IPS-NIHi11 (cell line): ENCODE results near the gene SHISA2.

Source experiments
- DNase-seq: peaks from one replicate; pipeline ENCODE4 v3.0.0; 2012; ENCODE audit warnings: mixed read lengths, low spot score

The SHISA2 gene

DNA sequence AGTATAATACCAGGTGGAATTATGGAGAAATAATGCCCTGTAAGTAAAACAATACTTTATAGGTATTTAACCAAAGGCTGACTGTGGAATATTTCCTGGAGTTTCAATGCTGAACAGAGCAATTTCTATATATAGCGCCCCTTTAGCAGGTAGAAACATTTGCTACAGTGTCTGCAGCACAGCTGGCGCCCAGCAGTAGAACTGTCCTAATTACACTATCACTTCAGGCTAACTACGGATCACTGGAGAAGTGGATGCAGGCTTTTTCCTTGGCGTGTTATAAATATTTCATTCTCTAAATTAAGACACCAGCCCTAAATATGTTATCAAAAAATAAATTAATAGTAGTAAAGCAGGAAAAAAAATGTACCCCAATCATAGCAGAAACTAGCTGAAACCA lies 3.1 kb downstream of the SHISA2 start:
- no peak for DNase-seq

DNA sequence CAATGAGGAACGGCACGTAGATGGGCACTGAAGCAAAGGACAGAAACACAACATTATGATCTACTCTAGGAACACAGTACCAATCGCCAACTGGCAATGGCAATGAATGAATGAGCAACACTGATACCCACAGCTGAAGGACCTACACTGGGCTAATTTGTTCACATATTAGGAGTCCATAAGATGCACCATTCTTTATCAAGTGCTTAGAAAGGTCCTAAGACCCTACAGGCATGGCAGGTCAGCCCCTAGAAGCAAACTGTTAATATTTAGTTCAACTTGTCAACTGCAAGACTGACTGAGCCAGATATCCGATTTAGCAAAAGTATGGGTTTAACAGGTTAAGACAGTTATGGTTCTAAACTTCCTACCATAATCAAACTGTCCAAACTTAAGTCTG lies 4.8 kb downstream of the SHISA2 start:
- no peak for DNase-seq

DNA sequence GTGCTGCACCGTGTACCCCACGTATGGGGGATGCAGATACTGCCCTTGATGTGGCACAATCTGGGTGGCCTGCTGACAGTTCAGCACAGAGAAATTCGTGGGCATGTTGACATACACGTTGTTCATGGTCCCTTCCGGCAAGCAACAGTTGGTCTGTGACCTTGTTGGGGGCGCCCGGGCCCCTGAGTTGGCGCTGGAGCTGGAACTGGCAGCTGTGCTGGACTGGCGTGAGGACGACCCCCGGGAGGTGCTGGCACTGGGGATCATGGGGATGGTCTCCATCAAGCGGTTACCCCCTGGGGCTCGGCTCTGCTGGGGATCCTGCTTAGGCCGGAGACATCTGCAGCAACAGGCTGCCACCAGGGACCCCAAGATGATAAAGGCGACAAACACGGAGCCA lies 5.2 kb downstream of the SHISA2 start:
- DNase-seq, result no peak

DNA sequence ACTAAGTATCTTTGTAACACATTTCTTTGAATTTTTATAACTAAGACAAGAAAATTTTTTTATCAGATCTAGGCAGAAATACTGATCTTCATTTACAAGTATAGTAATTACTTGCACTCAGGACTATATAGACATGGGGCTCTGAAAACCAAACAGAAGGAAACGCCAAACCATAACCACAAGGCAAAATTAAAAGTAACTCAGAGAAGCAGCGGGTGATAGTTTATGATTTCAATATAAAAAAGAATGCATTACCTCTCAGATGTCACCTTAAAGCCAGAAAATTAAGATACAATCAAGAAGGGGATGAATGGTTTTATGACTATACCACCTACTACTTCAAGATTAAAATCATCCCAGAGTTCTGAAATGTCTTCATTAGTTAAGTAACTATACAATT lies 6.7 kb downstream of the SHISA2 start:
- DNase-seq, result no peak

DNA sequence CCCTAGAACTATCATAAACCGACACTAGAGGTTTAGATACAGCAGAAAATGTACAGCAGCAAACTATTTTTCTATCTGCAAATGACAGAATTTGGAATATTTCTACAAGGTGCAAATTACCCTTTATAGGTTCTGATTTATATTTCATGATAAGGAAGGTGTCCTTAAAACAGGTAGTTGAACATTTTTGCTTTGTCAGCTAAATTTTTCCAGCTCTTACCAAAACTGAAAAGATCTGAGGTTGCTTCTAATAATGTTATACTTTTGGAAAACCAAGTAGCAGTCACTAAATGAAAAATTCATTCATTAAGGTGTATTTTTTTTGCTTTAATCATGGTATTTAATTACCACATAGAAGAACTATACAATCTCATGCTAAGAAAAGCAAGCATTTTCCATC lies 9.0 kb downstream of the SHISA2 start:
- no peak for DNase-seq

DNA sequence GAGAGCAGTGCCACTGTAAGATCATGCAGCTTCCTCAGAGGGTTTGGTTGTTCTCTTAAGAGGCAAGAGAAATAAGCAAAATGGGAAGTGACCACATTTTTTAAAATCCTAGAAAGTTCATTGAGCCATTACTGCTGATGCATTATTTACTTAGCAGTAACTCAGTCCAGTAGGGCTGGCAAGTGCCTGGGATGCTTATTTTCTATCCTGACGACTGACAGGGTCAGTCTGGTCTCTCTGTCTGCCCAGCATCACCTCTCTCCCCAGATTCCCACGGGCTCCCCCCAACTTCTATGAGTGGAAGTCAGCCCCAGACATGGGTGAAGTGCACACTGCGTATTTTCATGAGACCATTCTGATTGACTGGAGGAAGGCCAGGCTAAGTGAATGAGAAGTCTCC lies 10.4 kb downstream of the SHISA2 start:
- DNase-seq, result no peak

DNA sequence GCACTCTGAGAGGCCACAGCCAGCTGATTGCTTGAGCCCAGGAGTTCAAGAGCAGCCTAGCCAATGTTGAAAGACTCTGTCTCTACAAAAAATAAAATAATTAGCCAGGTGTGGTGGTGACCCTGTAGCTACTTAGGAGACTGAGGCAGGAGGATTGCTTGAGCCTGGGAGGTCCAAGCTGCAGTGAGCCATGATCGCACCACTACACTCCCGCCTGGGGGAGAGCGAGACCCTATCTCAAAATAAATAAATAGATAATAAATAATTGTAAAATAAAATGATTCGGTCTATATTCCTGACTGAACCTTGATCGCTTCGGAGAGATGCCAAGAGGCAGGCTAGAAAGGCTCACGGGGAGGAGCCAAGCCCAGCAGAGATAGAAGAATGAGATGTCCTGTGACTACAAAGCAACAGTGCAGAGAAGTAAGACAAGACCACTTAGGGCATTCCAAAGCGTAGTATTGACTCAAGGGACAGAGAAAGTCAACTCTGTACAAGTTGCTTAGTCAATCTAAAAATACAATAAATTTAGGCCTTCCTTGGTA lies 12.8 kb downstream of the SHISA2 start:
- DNase-seq, result no peak

DNA sequence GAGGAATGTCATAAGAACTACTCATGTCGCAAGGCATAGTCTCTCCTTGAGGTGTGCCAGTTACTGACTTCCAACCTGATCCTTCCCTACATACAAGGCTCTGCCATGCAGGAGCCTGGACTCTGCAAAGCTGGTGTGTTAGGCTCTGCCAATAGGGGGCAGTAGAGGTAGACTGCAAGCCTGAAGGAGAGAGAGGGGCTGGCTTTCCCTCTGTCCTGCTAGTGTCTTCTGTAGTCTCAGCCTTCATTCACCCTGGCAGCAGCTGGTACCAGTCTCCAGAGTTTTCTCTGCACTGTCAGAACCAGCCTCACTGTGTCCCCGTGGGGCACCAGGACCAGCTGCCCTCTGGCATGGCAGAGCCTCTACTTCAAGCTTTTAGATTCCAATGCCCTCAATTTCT lies 14.5 kb downstream of the SHISA2 start:
- DNase-seq, result peak; percentile 80

DNA sequence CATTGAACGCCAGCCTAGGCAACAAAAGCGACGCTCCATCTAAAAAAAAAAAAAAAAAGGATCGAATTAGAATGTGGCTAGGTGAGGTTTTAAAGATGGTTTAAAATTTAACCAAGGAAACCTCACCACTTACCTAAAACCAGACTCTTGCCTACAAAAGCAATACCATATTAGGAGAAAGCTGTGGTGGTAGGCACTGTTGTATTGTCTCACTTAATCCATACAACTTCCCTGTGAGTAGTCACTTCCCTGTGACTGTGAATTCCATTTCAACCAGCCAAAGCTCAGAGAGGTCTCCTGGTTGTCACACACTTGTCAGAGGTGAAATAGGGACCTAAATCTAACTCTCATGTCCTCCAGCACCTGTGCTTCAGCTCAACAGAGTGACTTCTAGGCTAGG lies 15.4 kb downstream of the SHISA2 start:
- DNase-seq, result no peak

DNA sequence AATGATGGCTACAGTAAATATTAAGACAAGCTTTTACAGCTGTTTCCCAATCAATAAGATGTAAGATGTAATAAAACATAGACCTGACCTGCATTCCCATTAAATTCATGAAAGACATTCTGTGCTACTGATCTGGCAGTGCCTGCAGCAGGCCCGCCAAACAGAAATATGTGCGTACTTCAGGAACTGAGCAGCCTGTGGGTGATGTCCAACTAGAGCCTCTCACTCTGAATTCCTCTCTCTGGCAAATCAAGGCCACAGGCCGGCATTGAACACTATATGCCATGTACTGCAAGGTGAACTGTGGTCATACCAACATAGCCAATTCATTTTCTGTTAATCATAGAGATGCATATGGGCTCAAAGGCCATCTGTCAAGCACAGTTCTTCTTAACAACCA lies 17.8 kb downstream of the SHISA2 start:
- DNase-seq, result no peak

DNA sequence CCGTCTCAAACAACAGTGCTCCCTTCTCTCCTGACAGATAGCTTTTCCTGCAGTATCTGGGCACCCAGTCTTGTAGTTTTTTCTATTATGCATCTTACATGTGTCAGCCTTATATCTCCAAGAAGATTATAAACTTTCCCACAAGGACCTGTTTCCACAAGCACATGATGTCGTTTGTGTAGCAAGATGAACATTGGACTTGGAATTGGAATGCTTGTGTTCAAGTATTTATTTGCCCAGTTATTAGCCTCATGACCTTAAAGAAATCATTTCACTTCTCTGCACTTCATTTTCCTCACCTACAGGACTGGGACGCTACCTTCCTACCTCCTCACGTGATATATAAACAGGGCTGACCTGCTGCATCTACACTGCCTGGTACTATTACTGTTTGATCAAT lies 21.5 kb downstream of the SHISA2 start:
- DNase-seq, result no peak

DNA sequence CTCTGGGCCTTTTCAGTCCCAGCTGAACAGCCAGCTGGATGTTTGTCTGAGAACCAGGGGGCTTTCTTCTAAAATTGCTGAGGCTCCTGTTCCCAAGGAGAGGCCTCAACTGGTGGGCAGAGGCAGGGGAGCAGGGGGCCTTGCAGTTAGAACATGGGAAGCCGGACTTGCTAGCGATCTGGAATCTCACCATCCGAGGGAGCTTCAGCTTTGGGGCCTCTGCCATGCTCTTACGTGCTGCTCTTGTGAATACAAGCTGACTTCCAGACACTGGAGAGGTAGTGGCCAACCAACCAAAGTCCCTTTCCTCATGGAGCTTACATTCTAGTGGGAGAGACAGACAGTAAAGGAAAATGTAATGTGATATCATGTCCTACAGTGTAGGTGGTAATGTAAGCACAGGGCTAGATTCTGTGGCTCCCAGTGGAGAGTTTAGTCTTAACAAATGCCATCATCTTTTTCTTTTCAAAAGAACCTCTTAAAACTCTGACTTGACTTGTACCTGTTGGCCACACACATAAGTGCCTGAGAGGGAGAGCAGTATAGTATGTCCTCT lies 22.2 kb downstream of the SHISA2 start:
- no peak for DNase-seq

DNA sequence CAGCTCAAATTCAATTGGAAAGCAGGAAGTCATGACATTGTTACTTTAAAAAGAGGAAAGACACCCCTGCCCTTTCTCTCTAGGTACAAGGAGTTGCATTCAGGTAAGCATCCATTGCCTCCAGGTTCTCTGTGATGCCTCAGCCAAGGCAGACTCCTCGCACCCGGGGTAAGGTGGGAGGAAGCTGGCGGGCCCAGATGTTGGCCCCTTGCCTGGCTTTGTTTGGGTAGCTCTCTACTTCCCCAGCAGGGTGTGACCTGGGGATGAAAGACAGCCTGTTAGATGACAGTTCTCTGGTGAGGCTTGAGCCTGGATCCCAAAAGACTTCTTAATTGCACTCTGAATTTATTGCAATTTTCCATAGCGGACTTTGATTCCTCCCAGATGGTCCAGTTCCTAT lies 25.6 kb downstream of the SHISA2 start:
- DNase-seq, result peak; percentile 31

DNA sequence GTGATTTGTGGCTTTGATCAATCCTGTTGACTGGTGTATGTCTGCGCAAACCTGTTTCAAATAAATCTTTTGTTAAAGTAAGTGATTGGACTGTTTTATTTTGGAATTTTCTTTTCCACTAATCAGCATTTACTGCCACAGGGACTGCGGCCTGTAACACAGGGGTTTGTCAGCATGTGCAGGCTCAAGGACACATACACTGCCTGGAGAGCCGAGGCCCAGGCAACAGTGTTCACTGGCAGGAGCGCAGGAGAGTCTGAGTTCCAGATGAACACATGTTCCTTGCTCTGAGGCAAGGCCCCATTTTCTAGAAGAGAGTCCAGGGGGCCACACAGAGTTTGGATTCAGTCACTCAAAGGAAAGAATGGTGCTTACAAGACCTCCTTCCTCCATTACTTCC lies 26.0 kb downstream of the SHISA2 start:
- no peak for DNase-seq

DNA sequence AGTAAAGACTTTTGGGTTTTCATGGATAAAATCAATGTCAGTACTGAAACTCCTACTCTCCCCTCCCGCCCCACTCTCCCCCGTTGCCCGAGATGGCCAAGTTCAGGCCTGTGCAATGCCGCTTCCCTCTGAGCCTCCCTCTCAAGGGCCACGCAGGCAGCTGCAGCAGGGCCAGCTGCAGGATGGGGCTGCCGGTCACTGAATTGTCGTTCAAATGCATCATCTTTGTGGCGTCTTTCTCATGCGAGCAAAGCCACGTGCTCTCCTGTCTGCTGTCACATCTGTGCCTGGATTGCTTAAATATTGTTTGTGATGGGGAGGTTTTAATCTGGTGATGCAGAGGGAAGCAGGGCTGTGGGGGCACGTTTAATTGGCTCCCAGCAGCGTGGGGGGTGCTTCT lies 26.6 kb downstream of the SHISA2 start:
- DNase-seq, result peak; percentile 45

DNA sequence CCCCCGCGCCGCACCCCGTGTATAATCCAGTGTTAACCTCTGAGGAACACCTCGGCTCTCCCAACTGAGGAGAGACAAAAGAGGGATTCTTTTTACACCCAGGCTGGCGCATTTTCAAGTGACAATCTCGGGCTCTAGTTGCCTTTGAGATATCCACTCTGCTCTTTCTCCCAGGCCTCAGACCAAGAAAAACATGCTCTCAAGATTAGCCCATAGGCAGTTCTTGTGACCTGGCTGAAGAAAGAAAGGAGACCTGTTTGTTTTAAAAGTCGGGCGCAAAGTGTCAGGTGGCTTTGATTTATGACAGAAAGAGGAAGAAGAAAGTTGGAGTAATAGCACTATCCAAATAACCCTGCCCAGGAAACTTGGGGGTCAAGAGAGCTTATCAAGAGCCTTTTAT lies 27.3 kb downstream of the SHISA2 start:
- no peak for DNase-seq

DNA sequence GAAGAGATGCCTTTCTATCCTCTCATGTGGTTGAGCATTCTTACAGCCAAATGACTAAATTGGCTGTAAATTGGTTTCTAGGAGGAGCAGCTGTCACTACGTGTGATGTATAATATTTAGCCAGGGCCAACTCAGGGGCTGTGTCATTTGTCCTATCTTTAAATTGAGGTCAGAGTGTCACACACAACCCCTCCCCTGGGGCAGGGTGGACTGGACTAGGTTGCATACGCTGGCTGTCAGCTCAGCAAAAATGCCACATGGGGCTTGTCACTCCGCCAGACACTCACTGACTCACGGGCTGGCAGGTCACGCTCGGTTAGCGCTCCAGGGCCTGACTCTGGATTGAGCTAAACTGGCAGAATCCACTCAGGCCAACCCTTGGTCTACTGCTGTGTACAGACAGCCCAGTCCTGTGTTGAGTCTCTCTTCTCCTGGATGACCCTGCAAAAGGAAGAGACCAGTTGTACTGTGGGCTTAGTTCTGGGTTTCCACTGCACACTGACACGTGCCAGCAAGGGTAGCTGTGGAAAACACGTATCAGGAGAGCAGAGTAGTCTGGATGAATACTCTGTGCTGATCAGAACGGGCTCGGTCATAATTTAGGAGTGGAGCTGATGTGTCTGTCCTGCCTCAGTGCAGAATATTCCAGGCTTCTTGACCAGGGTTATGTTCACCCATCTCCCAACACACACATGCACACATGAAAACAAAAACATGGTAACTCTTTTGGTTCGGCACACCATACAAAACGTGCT lies 29.1 kb downstream of the SHISA2 start:
- DNase-seq, result peak; percentile 23

DNA sequence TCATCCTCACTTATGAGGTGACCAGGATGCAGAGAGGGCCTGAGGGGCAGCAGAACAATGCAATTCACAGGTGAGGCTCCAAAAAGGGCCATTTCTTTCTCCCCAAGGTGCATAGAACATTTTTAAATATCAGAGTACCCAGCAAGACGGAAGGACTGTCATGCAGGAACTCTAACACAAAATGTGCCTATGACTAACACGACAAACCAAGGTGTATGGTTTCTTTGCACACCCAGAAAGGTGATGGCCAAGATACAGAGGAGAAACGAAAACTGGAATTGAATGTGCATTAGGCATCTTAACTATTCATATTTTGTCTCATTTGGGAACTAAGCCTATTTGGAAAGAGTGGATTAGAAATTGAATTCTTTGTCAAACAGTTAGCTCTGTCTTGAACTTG lies 29.9 kb downstream of the SHISA2 start:
- no peak for DNase-seq

DNA sequence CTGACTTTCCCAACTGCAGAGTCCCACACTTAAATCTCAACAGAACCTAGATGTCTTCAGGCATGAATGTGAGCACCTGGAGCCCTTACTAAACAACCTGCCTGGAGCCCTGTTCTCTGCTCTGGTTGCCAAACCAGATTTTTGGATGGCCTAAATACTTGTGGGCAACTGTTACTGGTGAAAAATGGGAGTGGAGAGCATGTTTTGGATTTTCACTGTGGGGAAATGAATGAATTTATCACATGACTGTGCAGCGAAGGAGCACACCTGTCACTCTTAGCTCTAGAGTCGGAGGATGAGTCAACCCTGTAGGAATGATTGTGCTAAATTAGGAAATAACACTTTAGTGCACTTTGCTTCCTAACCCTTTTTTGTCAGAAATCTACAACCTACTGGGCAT lies 30.3 kb downstream of the SHISA2 start:
- no peak for DNase-seq

DNA sequence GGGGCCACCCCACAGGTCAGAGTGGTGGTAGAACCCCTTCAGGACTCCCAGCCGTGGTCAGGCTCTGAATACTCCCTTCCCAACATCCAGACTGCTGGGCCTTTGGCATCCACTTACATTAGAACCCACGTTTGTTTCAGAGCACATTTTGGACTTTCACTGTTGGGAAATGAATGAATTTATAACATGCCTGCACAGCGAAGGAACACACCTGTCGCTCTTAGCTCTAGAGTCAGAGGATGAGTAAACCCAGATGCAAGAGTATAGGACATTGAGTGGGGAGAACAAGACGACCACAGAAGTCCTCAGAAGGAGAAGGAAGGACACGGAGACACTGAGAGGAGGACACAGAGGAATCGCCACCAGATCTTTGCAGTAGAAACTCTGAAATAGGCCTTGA lies 30.9 kb downstream of the SHISA2 start:
- no peak for DNase-seq

DNA sequence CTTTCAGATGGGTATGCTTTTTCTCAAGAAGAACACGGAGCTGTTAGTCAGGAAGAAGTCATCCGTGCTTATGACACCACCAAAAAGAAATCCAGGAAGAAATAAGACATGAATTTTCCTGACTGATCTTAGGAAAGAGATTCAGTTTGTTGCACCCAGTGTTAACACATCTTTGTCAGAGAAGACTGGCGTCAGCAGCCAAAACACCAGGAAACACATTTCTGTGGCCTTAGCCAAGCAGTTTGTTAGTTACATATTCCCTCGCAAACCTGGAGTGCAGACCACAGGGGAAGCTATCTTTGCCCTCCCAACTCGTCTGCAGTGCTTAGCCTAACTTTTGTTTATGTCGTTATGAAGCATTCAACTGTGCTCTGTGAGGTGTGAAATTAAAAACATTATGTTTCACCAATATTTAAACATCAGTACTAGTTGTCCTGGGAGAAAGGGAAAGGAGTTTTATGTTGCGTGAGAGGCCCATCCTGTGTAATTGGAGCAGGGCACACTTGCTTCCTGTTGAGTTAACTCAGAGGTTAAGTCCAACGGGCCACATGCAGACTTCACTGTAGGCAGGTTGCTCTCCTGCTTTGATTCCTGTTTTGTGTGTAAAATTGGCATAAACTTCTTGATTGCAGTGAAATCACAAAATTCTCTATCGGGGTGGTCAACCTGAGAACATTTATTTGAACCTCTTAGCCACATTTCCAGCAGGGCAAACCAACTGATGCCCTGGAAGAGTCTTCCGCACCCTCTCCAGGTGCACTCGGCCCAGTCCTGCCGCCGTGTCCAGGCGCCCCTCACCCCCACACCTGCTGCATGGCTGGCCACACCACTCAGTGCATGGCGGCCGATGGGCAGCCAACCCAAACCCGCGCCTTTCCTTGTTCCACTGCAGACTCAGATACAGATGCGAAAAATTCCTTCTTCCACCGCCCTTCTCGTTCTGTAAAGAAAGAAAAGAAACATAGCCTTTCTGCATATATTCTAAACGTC lies 31.6 kb downstream of the SHISA2 start:
- DNase-seq, result no peak

DNA sequence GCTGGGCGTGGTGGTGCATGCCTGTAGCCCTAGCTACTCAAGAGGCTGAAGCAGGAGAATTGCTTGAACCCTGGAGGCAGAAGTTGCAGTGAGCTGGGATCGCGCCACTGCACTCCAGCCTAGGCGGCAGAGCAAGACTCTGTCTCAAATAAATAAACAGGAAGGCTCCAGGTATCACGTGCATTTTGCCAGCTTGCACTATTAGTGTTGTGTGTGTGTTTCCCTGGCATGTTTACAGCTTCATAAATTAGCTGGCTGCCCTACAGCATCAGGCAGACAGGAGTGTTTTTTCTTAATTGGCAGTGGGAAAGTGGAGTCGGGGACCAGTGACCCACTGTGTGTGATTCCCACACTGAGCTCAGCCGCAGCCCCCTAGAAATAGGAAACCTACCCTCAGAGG lies 32.6 kb downstream of the SHISA2 start:
- DNase-seq, result no peak
